ENCODE results near the gene AK8. TPM values are rescaled to one million over a fixed set of nuclear protein-coding genes. Genes with fewer than 3 reads are reported as not detected.
A peak's percentile ranks its signal among the peaks of the same experiment; 100 is the strongest.

The AK8 gene
- total RNA-seq, 1 donor from 2014 or later = 0.93 TPM

DNA sequence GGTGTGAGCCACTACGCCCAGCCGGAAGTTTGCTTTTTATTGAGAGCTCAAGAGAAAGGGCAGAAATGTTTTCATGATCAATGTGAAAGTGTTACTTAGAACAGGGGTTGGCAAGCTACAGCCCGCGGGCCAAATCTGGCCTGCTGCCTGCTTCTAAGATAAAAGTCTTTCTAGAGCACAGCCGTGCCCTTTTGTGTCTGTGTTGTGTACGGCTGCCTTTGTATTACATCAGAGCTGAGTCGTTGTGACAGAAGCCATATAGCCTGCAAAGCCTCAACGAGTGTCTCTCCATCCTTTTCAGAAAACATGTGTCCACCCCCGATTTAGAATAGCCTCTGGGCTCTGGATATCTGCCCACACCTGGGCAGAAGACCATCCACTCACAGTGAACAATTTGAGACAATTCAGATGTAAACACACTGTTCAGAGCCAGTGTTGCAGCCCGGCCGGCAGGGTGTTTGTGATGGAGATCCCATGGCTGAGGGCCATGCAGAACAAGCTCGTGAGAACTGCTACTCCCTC lies 28.8 kb downstream of the AK8 start:
- peaks cover 32% of the 10 kb centered on the region for H3K4me1 Mint-ChIP-seq
- TF ChIP-seq, protein P1, sequence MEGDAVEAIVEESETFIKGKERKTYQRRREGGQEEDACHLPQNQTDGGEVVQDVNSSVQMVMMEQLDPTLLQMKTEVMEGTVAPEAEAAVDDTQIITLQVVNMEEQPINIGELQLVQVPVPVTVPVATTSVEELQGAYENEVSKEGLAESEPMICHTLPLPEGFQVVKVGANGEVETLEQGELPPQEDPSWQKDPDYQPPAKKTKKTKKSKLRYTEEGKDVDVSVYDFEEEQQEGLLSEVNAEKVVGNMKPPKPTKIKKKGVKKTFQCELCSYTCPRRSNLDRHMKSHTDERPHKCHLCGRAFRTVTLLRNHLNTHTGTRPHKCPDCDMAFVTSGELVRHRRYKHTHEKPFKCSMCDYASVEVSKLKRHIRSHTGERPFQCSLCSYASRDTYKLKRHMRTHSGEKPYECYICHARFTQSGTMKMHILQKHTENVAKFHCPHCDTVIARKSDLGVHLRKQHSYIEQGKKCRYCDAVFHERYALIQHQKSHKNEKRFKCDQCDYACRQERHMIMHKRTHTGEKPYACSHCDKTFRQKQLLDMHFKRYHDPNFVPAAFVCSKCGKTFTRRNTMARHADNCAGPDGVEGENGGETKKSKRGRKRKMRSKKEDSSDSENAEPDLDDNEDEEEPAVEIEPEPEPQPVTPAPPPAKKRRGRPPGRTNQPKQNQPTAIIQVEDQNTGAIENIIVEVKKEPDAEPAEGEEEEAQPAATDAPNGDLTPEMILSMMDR (IDR thresholded peaks at IDR 0.05) = no peak
- CTCF ChIA-PET = interaction anchor here (0.6 to 4.5 kb wide), 10 partner anchors 9 to 682 kb away, joined by 3 to 37 read pairs (median 4); partner anchors contain the start of gene SPACA9
- H3K27me3 Mint-ChIP-seq = no peaks in the 10 kb centered on the region
- POLR2A ChIA-PET = interaction anchor here (0.9 to 1.4 kb wide), 4 partner anchors 40 to 96 kb away, joined by 3 to 12 read pairs (median 4); no protein-coding TSS in a partner anchor
- H3K9me3 Mint-ChIP-seq = no peaks in the 10 kb centered on the region
- no peaks in the 10 kb centered on the region for H3K36me3 Mint-ChIP-seq (ENCODE audit: low read depth)
- no peak for DNase-seq
- peak overlapping the region; percentile 68 for H3K4me3 Mint-ChIP-seq
- no peak for ATAC-seq (ENCODE audit: low read depth)
- H3K27ac Mint-ChIP-seq = peak overlapping the region; percentile 75
- intact Hi-C loops (cut with micrococcal nuclease) = no loop called here

DNA sequence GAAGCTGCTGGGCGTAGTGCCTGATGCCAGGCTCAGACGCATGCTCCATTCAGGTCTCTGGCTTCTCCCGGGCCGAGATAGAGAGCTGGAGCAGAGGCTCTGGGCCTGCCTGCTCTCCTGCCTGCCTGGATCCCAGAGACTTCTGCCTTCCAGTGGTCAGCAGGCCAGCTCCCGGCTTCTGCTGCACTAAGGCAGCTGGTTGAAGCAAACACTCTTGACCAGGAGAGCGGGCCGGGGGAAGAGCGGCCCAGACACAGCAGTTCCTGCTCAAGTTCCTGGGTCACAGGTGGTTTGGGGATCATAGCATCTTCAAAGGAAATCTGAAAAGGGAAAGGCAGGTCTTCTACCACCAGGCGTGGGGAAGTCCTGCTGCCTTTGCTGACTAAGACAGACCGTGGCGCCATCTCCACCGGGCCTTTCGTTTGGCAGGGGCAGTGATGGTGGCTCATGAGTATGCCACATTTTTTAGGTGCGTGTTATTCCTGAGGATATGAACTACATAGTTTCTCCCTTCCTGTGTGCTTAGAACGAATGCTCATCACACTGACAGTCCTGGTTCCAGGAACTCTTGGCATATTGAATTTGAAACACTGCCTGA lies 31.1 kb downstream of the AK8 start:
- Mint-ChIP-seq H3K4me3 (no peak overlapping the region), H3K27ac (no peak overlapping the region), H3K4me1 (peaks cover 31% of the 10 kb centered on the region), H3K36me3 (ENCODE audit: low read depth) (no peaks in the 10 kb centered on the region), H3K9me3 (no peaks in the 10 kb centered on the region), H3K27me3 (no peaks in the 10 kb centered on the region)
- DNase-seq = no peak
- CTCF ChIA-PET = interaction anchor here (1.7 to 1.9 kb wide), 2 partner anchors 53 to 56 kb away, joined by 3 to 6 read pairs; no protein-coding TSS in a partner anchor
- TF ChIP-seq, protein P1 (IDR thresholded peaks at IDR 0.05) = no peak
- intact Hi-C loops (cut with micrococcal nuclease) = no loop called here
- ATAC-seq (ENCODE audit: low read depth) = no peak
- POLR2A ChIA-PET = interaction anchor here (1.0 kb wide), 1 partner anchor 69 kb away, joined by 3 read pairs; no protein-coding TSS in a partner anchor

DNA sequence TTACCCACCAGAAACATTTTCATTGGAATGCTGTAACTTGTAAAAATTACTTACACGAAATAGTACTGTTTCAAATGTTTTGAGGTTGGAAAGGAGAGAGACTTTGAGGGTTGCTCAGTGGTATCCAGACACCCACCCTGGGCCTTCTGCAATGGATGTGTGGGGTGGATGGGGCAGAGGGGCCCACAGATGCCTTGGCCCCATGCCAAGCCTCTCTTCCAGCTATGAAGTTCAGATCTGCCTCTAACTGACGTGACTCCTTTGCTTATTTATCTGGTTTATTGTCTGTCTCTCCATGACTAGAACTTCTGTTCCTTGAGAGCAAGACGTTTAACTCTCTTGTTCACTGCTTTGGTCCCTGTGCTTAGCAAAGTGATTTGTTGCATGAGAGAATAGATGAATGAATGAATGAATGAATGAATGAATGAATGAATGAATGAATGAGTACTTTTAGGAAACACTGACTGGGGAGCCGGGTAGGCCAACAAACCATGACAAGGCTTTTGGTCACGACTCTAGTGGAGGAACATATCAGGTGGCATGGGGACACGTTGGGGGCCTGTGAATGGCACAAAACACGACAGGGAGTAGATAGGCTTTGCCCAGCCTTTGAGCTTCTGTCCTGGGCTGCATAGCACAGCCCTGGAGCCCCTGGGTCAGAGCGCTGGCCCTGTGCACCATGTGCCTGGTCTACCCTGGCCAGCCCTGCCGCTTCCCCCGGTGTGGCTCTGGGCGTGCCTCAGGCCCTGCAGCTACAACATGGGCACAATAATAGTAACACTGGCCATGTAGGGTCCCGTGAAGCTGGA lies 31.8 kb downstream of the AK8 start:
- Mint-ChIP-seq H3K27me3 (no peaks in the 10 kb centered on the region), H3K36me3 (ENCODE audit: low read depth) (no peaks in the 10 kb centered on the region), H3K4me3 (no peak overlapping the region), H3K9me3 (no peaks in the 10 kb centered on the region), H3K4me1 (peaks cover 28% of the 10 kb centered on the region), H3K27ac (no peak overlapping the region)
- ATAC-seq (ENCODE audit: low read depth) (no peak), DNase-seq (no peak)
- CTCF ChIA-PET = interaction anchor here (1.7 to 1.9 kb wide), 2 partner anchors 53 to 56 kb away, joined by 3 to 6 read pairs; no protein-coding TSS in a partner anchor
- intact Hi-C loops (cut with micrococcal nuclease) = no loop called here
- TF ChIP-seq, protein P1 (IDR thresholded peaks at IDR 0.05) = no peak
- POLR2A ChIA-PET = no interaction called here

DNA sequence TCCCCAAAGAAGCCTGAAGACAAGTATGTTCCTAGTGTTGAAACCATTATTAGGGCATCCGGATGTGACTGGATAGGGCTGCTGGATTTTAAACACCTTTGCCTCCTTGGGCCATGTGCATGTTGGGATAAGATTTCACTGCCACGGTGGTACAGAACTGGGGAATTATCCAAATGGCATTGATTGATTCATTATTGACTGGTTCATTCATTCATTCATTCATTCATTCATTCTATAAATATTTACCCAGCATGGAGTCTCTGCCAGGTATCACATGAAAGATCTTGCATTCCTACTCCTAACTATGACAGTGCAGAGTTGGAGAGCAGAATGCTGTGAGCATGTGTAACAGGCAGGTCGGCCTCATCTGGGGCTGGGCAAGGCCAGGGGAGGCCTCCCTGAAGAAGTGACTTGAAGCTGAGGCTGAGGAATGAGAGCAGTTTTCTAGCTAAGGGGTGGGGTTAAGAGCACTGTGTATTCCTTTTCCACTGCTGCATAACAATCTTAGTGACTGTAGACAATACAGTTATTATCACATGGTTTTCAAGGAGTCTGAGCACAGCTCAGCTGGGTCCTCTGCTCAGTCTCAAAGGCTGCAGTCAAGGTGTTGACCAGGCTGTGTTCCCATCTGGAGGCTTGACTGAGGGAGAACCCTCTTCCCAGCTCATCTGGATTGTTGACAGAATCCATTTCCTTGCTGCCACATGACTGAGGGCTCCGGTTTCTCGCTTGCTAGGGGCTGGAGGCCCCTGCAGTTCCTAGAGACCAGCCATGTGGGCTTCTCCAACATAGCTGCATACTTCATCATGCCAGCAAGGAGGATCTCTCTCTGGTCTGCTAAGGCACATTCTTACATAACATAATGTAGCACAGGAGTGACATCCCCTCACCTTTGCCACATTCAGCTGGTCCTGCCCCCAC lies 35.7 kb downstream of the AK8 start:
- Mint-ChIP-seq H3K4me3 (no peak overlapping the region), H3K27ac (no peak overlapping the region), H3K36me3 (ENCODE audit: low read depth) (no peaks in the 10 kb centered on the region), H3K4me1 (peaks cover under 1% of the 10 kb centered on the region), H3K9me3 (no peaks in the 10 kb centered on the region), H3K27me3 (no peaks in the 10 kb centered on the region)
- ChIA-PET CTCF (no interaction called here), POLR2A (no interaction called here)
- ATAC-seq (ENCODE audit: low read depth) = no peak
- DNase-seq = no peak
- TF ChIP-seq, protein P1 (IDR thresholded peaks at IDR 0.05) = no peak
- intact Hi-C loops (cut with micrococcal nuclease) = no loop called here

All from activated B cell treated with CpG ODN at 0.5 μM for 24 hours (primary cell).